GM23338 (cell line): ENCODE results near the gene C1QTNF5. TPM values are rescaled to one million over a fixed set of nuclear protein-coding genes. Genes with fewer than 3 reads are reported as not detected.

Source experiments
- ATAC-seq: fragments of 200-7000 bp; cut with Tn5 transposase; 3 replicates; pipeline ENCODE4 v1.9.1; 2020
- DNase-seq: peaks from one replicate; pipeline ENCODE4 v3.0.0-alpha.2; 2015; ENCODE audit warnings: low spot score
- H2AFZ ChIP-seq: fragments of 200-600 bp; sonication (generic); 2 replicates; pipeline ENCODE4 v1.8.0; 2016; ENCODE audit warnings: antibody characterized with exemption, mild to moderate bottlenecking, moderate library complexity
- H3F3A ChIP-seq: fragments of 200-600 bp; sonication (generic); replicated peaks from 2 replicates; pipeline ENCODE4 v1.8.0; 2017; ENCODE audit warnings: antibody characterized with exemption, mixed run types, low read depth
- H3K27ac ChIP-seq: fragments of 200-600 bp; sonication (generic); 2 replicates; pipeline ENCODE4 v1.6.1; 2016; ENCODE audit warnings: low read depth
- H3K27me3 ChIP-seq: fragments of 200-600 bp; sonication (generic); 2 replicates; pipeline ENCODE4 v1.8.0; 2016; ENCODE audit warnings: mild to moderate bottlenecking, mixed run types, moderate library complexity; ENCODE audit not compliant: insufficient read depth
- H3K36me3 ChIP-seq: fragments of 200-600 bp; sonication (generic); 2 replicates; pipeline ENCODE4 v1.8.0; 2016; ENCODE audit warnings: mild to moderate bottlenecking; ENCODE audit not compliant: insufficient read depth
- H3K4me1 ChIP-seq: fragments of 200-600 bp; sonication (generic); 2 replicates; pipeline ENCODE4 v1.8.0; 2016; ENCODE audit warnings: mild to moderate bottlenecking, moderate library complexity; ENCODE audit not compliant: insufficient read depth
- H3K4me2 ChIP-seq: fragments of 200-600 bp; sonication (generic); 2 replicates; pipeline ENCODE4 v1.7.1; 2017; ENCODE audit warnings: mixed run types
- H3K4me3 ChIP-seq: fragments of 200-600 bp; sonication (generic); 2 replicates; pipeline ENCODE4 v1.6.1; 2016; ENCODE audit warnings: mixed run types
- H3K79me2 ChIP-seq: fragments of 200-600 bp; sonication (generic); replicated peaks from 2 replicates; pipeline ENCODE4 v1.8.0; 2017; ENCODE audit warnings: mild to moderate bottlenecking; ENCODE audit not compliant: insufficient read depth
- H3K9me2 ChIP-seq: fragments of 200-600 bp; sonication (generic); 2 replicates; pipeline ENCODE4 v1.8.0; 2017; ENCODE audit not compliant: insufficient read depth
- H4K20me1 ChIP-seq: fragments of 200-600 bp; sonication (generic); replicated peaks from 2 replicates; pipeline ENCODE4 v1.8.0; 2017; ENCODE audit warnings: mild to moderate bottlenecking; ENCODE audit not compliant: insufficient read depth
- H3K27ac Mint-ChIP-seq: 2 replicates; pipeline ENCODE4 v1.8.0; 2020; ENCODE audit warnings: inconsistent platforms, mild to moderate bottlenecking, moderate library complexity, mixed read lengths
- H3K27me3 Mint-ChIP-seq: 3 replicates; pipeline ENCODE4 v1.8.0; 2022; ENCODE audit warnings: low read depth, mild to moderate bottlenecking, moderate library complexity, mixed read lengths, inconsistent platforms; ENCODE audit not compliant: insufficient read depth, poor library complexity
- H3K36me3 Mint-ChIP-seq: 3 replicates; pipeline ENCODE4 v1.8.0; 2021; ENCODE audit warnings: low read depth, mild to moderate bottlenecking, inconsistent platforms, moderate library complexity, mixed read lengths
- H3K4me1 Mint-ChIP-seq: 3 replicates; pipeline ENCODE4 v1.8.0; 2020; ENCODE audit warnings: mild to moderate bottlenecking, inconsistent platforms, mixed read lengths
- H3K4me3 Mint-ChIP-seq: 3 replicates; pipeline ENCODE4 v1.8.0; 2021; ENCODE audit warnings: moderate library complexity, mild to moderate bottlenecking, inconsistent platforms, mixed read lengths
- H3K9me3 Mint-ChIP-seq: 3 replicates; pipeline ENCODE4 v1.8.0; 2020; ENCODE audit warnings: moderate library complexity, mild to moderate bottlenecking, inconsistent platforms, mixed read lengths
- CREB1 ChIP-seq: fragments of 250-450 bp; sonication (Bioruptor Pico); IDR thresholded peaks from 2 replicates; pipeline ENCODE4 v1.5.0; 2020; ENCODE audit warnings: low read depth, mild to moderate bottlenecking, moderate library complexity
- EZH2 ChIP-seq: fragments of 200-600 bp; sonication (generic); IDR thresholded peaks from one replicate; pipeline ENCODE4 v1.8.0; 2017; ENCODE audit warnings: antibody characterized with exemption, mild to moderate bottlenecking, low read depth; ENCODE audit not compliant: unreplicated experiment
- JUNB ChIP-seq: IDR thresholded peaks from one replicate; pipeline ENCODE4 v1.6.1; 2016; ENCODE audit warnings: antibody characterized with exemption; ENCODE audit not compliant: unreplicated experiment
- POLR2AphosphoS5 ChIP-seq: IDR thresholded peaks from 2 replicates; pipeline ENCODE4 v1.6.1; 2016; ENCODE audit warnings: antibody characterized with exemption, low read depth
- REST ChIP-seq: IDR thresholded peaks from one replicate; pipeline ENCODE4 v1.6.1; 2018; ENCODE audit warnings: antibody characterized with exemption; ENCODE audit not compliant: unreplicated experiment
- STAT1 ChIP-seq: IDR thresholded peaks from one replicate; pipeline ENCODE4 v1.6.1; 2016; ENCODE audit warnings: antibody characterized with exemption; ENCODE audit not compliant: unreplicated experiment
- polyA plus RNA-seq: library from polyadenylated mRNA; unstranded; fragments of >200 nt; fragmentation: Nextera tagmentation; extraction: Ambion mirVana; gene quantifications from 2 replicates; pipeline ENCODE4 v1.2.1, GENCODE V29; 2016
- total RNA-seq: library from RNA; depleted of rRNA; stranded (reverse); fragments of >200 nt; shearing (Covaris generic); gene quantifications from 2 replicates; pipeline ENCODE4 v1.2.3, GENCODE V29; 2014
- TF ChIP-seq, protein P1 (sequence below): IDR thresholded peaks from 2 replicates; pipeline ENCODE4 v1.6.1; 2016; ENCODE audit warnings: antibody characterized with exemption

C1QTNF5 gene
- total and polyA plus RNA-seq, 2 experiments from 2014 or later: 1.9 TPM

DNA sequence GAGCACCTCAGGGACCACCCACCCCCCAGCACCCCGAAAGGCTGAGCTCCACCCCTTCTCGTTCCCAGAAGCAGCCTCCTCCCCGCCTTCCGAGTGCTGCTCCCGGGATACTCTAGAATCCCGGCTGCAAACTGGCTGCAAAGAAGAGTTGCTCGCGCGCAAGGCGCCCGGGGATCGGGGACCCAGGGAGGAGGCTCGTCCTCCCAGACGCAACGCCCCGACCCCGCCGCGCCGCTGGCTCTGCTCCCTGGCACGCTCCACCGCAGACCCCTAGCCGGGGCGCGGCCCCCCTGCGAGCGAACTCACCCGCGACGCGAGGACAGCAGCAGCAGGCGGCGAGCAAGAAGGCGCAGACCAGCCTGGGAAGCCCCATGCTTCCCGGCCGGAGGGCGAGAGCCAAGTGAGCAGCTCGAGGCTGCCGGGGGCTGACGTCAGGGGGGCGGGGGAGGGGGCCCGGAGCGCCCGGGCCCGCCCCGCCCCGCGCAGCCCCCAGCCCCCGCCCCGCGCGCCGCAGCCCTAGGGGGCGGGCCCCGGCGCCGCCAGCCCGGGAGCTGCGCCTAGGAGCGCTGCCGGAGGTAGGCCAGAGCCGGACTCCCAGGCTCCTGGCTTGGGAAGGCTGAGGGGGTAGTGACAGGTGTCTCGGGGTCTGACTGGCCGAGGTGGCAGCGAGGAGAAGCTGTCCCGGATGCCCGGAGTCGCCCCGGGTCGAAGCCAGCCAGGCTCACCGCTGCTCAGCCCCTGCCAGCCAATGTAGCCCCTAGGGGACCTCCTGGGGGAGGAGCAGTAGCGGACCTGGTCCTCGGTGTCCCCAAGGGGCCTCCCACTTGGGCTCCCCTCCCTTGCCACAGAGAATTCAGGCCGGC, 23.7 kb downstream of the C1QTNF5 start, which contains the start of gene MCAM:
TSS of gene MCAM (minus strand) at position 402 of the 863 bp plus-strand sequence. CDS start at position 373, 29 bp downstream.
- H3K27ac ChIP-seq: no peak within 1 kb of the TSS
- no peaks in the 10 kb centered on the region for H3K9me3 Mint-ChIP-seq
- TF ChIP-seq CREB1 (0 out of 2 replicates have a peak, but pooled peaks have one; percentile 39), REST (no peak), POLR2AphosphoS5 (peak; percentile 88), EZH2 (no peak)
- peaks cover 42% of the 10 kb centered on the region for H3K27me3 ChIP-seq
- peaks cover 42% of the 10 kb centered on the region for H3K4me1 ChIP-seq
- peaks cover 18% of the 10 kb centered on the region for H3F3A ChIP-seq
- H3K4me3 ChIP-seq: peak within 1 kb of the TSS; percentile 86
- H2AFZ ChIP-seq: peak within 1 kb of the TSS; percentile 72
- peaks cover 7% of the 10 kb centered on the region; the same call in 1 of the 2 replicates for H4K20me1 ChIP-seq
- H3K4me1 Mint-ChIP-seq: peaks cover 31% of the 10 kb centered on the region
- H3K27ac Mint-ChIP-seq: no peak within 1 kb of the TSS
- peak; percentile 66 for DNase-seq
- no peaks in the 10 kb centered on the region for H3K9me2 ChIP-seq
- ATAC-seq: peak; percentile 6
- no peaks in the 10 kb centered on the region for H3K79me2 ChIP-seq
- peaks cover 3% of the 10 kb centered on the region; the same call in 1 of the 3 replicates for H3K36me3 Mint-ChIP-seq
- H3K27me3 Mint-ChIP-seq: peaks cover 58% of the 10 kb centered on the region
- H3K36me3 ChIP-seq: no peaks in the 10 kb centered on the region
- H3K4me3 Mint-ChIP-seq: peak within 1 kb of the TSS; percentile 68
- H3K4me2 ChIP-seq: peak within 1 kb of the TSS; percentile 98

DNA sequence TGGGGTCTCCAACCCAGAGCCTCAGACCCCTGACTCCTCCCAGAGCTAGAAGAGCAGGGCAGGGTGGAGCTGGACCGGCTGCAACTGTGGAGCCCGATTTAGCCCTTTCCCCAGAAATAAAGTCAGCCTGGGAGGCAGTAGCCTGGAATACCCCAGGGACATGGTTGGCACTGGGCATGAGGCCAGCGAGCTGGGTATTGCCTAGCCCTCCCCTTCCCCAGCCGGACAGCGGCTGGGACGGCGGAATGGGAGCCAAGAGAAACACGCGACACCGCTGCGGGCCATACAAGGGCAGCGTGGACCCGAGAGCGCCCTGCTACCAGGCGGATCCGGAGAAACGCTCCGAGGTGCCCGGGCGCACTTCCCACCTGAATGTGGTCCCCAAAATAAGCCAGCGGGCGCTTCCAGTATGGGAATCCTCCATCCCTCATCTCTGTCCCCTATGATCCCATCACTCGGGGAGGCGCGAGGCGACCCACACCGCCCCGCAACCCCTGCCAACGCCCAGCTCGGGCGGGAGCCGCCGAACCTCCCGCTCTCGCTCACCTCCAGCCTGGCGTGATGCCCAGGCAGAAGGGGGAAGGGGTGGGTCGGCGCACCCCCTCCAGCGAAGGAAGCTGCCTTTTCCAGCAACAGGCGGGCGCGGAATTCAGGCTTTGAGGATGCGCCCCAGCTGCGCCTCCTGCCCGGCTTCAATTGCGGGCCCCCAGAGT, 24.5 kb downstream of the C1QTNF5 start:
- H3K79me2 ChIP-seq: no peaks in the 10 kb centered on the region

More for the DNA sequence above, 24.5 kb downstream of the C1QTNF5 start:
- Histone ChIP-seq H3K9me2 (no peaks in the 10 kb centered on the region), H3K4me3 (peak overlapping the region; percentile 86), H4K20me1 (peaks cover 7% of the 10 kb centered on the region; the same call in 1 of the 2 replicates), H3K27me3 (peaks cover 42% of the 10 kb centered on the region), H3F3A (peaks cover 15% of the 10 kb centered on the region), H3K36me3 (no peaks in the 10 kb centered on the region), H3K27ac (no peak overlapping the region), H3K4me1 (peaks cover 40% of the 10 kb centered on the region), H2AFZ (peak overlapping the region; percentile 72), H3K4me2 (peak overlapping the region; percentile 98)
- no peak overlapping the region for H3K27ac Mint-ChIP-seq
- no peaks in the 10 kb centered on the region for H3K9me3 Mint-ChIP-seq
- DNase-seq (no peak), ATAC-seq (peak; percentile 0; the same call in 1 of the 3 replicates)
- H3K27me3 Mint-ChIP-seq: peaks cover 55% of the 10 kb centered on the region
- peaks cover 31% of the 10 kb centered on the region for H3K4me1 Mint-ChIP-seq
- TF ChIP-seq STAT1 (no peak), EZH2 (peak; percentile 35), CREB1 (no peak), JUNB (no peak)
- TF ChIP-seq, protein P1, sequence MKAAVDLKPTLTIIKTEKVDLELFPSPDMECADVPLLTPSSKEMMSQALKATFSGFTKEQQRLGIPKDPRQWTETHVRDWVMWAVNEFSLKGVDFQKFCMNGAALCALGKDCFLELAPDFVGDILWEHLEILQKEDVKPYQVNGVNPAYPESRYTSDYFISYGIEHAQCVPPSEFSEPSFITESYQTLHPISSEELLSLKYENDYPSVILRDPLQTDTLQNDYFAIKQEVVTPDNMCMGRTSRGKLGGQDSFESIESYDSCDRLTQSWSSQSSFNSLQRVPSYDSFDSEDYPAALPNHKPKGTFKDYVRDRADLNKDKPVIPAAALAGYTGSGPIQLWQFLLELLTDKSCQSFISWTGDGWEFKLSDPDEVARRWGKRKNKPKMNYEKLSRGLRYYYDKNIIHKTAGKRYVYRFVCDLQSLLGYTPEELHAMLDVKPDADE: no peak
- H3K36me3 Mint-ChIP-seq: peaks cover 3% of the 10 kb centered on the region; the same call in 1 of the 3 replicates
- H3K4me3 Mint-ChIP-seq: peak overlapping the region; percentile 68
